ENCODE data around the gene EPO.

DNA sequence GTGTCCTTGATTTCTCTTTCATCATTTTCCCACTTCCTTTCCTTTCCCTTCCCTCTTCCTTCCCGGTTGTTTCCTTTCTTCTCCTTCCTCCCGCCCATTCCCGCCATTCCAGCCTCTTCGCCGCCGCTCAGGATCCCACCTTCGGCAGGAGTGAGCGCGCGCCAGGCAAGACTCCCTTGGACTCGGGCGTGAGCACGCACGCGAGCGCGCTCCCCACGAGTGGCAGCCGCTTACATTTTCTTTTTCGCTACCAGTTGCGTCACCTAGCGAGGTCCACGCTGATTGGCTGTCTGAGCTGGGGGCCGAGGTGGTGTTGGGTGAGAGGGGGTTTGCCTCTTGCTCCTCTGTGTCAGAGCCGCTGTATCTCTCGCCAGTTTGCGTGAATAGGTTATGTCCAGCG lies 24.9 kb downstream of the EPO start:
- TF ChIP-seq KDM1A (IDR thresholded peaks at IDR 0.05; ENCODE audit: low read depth): no peak
- TF ChIP-seq EHF (CRISPR knock-in tag; IDR thresholded peaks at IDR 0.05): no peak
- no peak for TF ChIP-seq CTCF (IDR thresholded peaks at IDR 0.05)
- no peak for TF ChIP-seq POLR2AphosphoS2 (conservative IDR thresholded peaks at IDR 0.05; ENCODE audit: low read length)
- TF ChIP-seq RARB (CRISPR knock-in tag; IDR thresholded peaks at IDR 0.05): no peak
- no peak for TF ChIP-seq PHF8 (IDR thresholded peaks at IDR 0.05; ENCODE audit: borderline replicate concordance, low read depth)
- TF ChIP-seq MAFK (IDR thresholded peaks at IDR 0.05; ENCODE audit: partially characterized antibody): no peak
- TF ChIP-seq ZFP36 (IDR thresholded peaks at IDR 0.05; ENCODE audit: borderline replicate concordance, partially characterized antibody): no peak
- TF ChIP-seq GATA3 (IDR thresholded peaks at IDR 0.05; ENCODE audit: borderline replicate concordance): no peak

All from A549 (cell line).